ENCODE measurements around the gene H6PD.

The H6PD gene, protein sequence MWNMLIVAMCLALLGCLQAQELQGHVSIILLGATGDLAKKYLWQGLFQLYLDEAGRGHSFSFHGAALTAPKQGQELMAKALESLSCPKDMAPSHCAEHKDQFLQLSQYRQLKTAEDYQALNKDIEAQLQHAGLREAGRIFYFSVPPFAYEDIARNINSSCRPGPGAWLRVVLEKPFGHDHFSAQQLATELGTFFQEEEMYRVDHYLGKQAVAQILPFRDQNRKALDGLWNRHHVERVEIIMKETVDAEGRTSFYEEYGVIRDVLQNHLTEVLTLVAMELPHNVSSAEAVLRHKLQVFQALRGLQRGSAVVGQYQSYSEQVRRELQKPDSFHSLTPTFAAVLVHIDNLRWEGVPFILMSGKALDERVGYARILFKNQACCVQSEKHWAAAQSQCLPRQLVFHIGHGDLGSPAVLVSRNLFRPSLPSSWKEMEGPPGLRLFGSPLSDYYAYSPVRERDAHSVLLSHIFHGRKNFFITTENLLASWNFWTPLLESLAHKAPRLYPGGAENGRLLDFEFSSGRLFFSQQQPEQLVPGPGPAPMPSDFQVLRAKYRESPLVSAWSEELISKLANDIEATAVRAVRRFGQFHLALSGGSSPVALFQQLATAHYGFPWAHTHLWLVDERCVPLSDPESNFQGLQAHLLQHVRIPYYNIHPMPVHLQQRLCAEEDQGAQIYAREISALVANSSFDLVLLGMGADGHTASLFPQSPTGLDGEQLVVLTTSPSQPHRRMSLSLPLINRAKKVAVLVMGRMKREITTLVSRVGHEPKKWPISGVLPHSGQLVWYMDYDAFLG

DNA sequence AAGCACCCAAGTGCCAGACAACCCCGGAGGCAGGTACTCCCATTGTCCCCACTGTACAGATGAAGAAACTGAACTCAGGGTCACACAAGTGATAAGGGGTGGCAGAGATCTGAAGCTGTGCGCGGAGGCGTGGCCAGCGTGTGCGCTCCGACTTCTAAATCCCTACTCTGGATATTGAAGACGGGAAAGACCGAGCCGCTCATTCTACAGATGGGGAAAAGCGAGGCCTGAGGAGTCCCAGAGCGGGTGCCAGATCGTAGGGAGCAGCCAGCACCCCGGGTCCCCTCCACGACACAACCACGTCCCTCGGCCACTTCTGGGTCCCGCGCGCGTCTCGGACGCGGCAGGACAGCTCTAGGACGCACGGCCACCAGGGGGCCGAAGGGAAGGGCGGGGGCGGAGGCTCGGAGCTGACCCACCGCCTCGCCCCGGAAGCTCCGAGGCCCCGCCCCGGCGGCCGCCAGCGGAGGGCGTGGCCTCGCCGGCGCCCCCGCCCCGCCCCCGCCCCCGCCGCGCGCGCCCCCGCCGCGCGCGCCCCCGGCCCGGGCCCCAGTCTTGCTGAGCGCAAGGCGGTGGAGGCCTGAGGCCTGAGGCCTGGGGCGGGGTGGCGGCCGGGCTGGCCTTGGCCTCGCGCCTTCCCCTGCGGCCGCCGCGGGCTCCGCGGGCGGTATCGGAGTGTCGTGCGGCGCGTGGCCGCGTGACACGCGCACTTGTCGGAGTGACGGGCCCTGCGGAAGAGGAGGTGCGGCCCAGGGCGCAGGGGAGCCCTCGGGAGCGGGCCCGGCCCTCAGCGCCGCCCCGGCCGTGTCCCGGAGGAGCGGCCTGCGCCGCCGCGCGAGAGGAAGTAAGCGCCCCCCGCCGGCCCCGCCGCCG is at the start of gene H6PD:
Gene H6PD (plus strand): TSS at position 552 of the 873 bp plus-strand sequence. CDS start 10,161 bp downstream, outside the sequence.
- peak; percentile 81 for DNase-seq (ENCODE audit: low spot score)

DNA sequence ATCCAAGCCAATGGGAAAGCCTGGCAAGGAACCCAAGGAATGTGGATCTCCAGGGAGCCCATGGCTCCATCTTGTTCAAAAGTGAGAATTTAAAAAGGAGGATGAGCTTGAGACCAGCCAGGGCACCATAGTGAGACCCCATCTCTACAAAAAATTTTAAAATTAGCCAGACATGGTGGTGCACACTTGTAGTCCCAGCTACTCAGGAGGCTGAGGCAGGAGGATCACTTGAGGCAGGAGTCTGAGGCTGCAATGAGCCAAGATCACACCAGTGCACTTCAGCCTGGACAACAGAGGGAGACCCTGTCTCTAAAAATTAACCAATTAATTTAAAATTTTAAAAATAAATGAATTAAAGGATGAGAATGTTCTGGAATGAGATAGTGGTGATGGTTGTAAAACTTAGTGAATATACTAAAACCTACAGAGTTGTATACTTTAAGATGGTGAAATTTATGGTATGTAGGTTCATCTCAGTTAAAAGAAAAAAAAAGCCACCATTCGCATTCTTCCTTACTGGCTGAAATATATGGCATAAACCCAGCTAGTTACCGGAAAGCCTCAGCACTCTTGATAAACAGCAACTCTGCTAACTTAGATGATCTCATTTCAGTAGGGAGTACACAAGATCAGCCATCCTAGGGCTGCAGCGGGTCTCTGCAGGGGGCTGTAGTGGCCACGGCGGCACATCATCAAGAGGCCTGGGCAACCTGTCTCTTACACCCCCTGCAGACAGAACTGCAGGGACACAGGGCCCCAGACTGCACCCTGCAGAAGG is 48.3 kb upstream of the H6PD start:
- no peak for DNase-seq (ENCODE audit: low spot score)

DNA sequence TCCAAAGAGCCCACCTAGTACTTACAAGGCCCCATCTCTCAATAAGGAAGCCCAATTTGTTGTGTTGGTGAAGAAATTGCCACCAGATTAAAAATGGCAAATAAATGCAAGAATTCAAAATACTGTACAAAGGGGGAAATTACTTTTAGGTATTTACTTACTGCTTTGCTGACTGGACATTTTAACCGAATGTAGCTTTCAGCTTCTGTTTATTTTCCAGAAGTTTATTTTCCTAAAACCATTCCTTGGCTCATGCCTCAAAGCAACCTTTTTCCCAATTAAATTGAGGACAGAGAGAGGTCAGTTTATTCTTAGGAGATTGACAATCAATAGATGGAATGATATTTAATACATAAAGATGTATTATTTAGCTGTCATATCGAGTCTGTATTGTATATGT is 47.6 kb upstream of the H6PD start:
- DNase-seq (ENCODE audit: low spot score): no peak

DNA sequence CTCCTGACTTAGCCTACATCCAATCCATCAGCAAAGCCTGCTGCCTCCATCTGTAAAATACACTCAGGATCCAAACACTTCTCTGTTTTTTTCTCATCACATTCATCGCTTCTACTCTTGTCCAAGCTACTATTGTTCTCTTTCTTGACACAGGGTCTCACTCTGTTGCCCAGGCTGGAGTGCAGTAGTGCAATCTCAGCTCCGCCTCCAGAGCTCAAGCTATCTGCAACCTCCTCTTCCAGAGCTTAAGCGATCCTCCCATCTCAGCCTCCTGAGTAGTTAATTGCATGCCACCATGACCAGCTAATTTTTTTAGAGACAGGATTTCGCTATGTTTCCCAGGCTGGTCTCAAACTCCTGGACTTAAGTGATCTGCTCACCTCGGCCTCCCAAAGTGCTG is 44.3 kb upstream of the H6PD start:
- no peak for DNase-seq (ENCODE audit: low spot score)

DNA sequence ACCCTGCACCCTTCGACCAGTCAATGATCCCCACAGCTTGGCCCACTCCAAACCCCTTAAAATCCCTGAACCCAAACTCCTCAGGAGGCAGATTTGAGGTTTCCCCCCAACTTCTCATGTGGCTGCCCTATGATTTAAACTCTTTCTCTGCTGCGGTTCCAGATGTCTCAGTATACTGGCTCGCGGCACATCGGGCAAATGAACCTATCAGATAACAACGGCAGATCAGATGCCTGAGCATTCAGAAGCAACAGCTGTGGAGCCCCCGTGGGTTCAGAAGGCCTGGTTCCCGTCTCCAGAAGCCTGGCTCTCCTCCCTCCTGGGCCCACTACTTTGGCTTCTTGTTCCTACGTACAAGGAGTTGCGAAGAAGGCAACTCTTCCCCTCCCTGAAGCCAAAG is 43.3 kb upstream of the H6PD start:
- no peak for DNase-seq (ENCODE audit: low spot score)

DNA sequence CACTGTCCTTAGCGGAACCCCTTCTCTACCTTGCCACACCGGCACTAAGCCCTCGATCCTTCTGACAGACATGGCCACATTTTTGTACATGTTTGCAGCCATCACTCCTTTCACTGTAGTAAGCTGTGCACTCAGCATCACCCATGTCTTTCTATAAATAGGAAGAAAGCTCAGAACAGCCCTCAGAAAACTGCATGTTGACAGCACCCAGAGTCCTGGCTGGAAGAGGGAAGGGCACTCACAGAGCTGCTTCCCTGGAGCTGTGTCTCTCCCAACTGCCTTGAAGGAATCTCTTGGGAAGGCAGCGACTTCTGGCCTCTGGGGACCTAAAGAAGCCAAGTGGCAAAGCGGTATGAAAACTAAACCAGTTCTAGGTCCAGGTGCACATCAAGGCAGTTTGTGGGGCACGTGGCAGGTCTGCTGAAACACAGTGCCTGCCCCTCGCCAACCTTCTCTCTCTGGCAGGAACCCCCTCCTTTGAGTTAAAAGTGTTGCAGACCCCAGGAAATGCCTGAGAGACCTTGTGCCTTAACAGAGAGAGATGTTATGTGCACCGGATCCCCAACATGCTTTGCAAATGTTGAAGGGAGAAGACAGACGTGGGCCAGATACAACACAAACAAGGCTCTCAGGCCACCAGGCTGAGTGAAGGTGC is 41.9 kb upstream of the H6PD start:
- DNase-seq (ENCODE audit: low spot score): no peak

DNA sequence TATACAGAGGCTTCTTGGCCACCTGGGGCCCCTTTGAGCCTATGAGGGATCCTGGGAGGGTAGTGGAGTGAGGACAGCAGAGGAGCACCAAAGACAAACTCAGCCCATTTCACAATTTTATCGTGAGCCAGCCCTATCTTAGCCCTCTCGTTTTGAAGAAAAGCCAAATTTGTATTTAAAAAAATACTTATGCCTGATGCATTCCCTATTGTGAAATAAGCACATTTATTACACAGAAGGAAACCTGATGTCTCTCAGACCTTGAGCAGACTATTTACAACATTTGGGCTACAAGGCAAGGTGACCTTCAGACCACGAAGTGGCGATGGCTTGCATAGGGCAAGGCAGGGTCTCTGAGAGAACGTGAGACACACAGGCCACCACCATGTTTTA is 41.3 kb upstream of the H6PD start:
- no peak for DNase-seq (ENCODE audit: low spot score)

DNA sequence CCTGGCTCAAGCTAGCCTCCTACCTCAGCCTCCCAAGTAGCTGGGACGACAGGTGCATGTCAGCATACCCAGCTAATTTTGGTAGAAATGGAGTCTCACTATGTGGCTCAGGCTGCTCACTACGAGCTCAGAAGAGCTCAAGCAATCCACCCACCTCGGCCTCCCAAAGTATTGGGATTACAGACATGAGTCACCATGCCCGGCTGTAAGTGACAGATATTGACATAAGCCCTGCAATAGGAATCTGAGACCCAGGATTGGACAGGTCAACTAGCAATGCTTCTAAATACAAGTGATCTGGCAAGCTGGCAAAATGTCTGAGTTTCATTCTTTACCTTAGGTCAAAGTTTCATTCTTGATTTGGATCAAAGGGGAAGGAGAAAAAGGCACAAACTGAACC is 40.5 kb upstream of the H6PD start:
- DNase-seq (ENCODE audit: low spot score): no peak

DNA sequence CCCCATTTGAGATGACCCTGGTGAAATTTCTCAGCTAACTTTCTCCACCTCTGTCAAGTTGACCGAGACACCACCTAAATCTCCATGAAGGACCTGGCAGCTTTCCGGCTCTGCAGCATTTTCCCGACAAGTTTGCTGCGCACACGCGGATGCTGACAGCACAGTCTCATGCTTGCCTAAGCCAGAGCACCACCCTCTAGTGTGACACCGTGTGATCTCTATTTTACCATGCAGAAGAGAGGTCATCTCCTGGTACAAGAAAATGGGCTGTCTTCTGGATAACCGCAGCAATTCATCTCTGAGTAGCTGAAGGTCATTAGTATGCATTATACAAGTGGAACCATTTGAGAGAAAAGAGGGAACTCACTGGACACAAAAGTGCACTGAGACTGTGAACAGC is 38.9 kb upstream of the H6PD start:
- DNase-seq (ENCODE audit: low spot score): no peak

DNA sequence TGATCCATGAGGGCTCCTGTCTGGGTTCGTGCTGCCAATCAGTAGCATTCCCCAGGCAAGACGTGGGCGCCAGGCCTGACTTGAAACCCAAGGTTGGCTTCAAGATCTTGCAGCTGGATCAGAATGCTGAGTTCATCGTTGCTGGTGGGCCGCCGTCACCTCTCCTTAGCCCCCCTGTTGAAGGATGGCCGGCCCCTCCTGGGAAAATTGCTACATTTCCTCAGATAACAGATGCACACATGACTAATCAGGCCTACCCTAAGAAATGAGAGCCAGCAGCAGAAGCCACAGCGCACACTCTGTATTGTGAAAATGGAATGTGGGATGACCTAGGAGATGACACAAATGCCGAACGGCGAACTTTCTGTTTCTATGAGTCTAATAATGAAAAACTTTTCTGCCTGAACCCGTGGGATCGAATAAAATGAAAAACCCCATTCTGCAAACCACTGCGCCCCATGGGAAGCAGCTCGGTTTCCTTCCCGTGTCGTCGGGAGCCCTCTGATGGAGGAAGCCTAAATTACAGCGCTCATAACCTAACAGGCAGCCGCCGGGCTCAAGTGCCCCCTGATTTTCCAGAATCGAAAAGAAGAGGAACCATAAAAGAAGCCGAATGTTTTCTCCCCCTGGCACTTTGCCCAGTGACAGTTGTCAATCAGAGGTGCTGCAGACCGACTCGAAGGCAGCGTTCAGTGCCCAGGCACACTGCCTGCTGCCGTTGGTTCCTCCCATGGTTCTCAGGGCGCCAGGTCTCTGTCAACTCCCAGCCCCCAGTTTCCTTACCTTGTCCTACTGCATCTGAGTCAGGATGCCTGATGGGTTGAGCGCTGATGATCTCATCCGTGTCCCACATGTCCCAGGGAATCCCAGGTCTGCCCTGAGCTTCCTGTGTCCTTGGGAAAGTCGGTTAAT is 38.2 kb upstream of the H6PD start:
- DNase-seq (ENCODE audit: low spot score): peak; percentile 82

DNA sequence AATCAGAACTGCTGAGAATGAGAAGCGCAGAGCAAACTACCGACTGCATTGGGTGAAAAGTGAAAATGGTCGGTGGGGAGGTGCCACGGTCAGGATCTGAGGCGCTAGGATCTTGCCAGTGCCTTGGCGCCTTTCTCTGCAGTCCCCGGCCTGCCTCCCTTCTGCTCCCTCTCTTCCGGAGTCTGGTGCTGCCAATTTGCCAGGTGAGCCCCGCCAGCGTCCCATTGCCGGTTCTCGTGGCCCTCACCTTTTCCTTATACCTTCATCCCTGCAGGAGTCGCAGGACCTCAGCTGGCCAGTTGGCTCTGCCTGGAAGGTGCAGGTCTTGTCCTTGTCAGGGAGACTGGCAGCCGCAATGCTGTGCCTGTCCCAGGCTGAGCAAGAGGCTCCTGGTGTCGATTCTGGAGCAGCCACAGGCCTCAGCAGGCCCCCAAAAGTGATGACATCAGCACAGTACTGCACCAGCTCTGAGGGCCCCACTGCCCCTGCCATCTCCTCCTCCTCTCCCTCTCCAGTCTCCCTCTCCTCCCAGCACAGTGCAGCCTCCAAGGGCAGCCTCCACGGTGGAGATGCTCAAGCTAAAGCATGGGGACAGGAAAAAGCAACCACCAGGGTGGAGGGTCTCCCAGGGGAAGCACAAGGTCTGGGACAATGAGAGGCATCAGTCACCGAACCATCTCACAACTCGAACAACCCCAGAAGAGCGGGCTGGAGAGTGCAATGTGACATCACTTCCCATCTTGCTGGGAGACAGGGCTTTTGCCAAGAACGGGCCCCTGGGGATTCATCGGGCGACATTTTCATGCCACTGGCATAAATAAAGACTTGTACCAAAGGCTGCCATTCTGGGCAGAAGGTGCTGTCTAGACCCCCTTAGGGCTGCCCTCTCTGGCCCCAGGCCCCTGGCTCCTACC is 37.1 kb upstream of the H6PD start:
- no peak for DNase-seq (ENCODE audit: low spot score)

DNA sequence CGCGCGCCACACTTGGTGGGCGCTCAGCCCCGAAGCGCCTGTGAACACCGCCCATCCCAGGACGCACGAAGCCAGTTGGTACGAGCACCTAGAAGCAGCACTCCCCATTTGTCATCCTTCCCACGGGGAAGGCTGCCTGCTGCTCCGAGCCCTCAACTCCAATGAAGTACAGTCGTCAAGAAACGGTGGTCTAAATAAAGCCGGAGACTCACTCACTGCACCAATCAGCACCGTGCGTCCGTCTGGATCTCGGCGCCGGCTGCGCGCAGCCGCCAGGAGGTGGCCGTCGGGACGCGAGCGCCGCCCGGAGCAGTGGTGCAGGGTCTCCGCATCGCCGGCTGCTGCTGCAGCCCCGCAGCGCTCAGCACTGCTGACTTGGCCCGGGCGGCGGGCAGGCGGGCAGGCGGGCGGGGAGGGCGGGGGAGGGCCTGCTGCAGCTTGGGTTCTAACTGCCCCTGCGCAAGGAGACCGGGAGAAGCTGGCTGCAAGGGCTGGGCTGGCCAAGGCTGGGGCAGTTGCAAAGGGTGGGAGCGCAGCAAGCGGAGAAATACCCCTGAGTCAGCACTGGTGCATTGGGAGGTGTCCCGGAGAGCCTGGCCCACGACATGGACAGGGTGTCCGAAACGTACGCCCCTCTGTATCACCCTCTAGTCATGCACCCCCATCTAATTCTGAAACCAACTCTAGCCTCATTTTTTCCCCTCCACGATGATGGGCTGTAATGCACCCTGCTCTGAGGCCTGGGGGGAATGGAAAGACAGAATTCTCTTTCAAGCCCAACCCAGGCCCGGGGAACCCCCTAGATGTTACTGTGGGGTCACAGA is 35.8 kb upstream of the H6PD start:
- no peak for DNase-seq (ENCODE audit: low spot score)

DNA sequence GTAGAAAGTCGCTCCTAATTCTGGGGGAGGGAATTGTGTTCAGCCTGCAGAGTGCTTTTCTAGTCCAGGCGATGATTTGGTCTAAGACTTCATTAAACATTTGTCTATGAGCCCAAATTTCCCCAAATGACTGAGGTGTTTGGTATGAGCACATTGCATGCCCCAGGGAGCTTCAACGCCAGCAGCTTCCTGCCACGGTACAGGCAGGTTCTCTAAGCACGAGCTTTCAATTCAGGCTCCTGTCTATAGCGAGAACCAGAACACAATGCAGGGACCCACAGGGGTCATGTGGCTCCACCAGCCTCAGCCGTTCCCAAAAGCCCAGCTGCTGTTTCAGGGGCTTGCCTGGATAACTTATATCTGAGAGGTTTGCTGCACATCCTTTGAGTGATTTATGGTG is 34.1 kb upstream of the H6PD start:
- no peak for DNase-seq (ENCODE audit: low spot score)

DNA sequence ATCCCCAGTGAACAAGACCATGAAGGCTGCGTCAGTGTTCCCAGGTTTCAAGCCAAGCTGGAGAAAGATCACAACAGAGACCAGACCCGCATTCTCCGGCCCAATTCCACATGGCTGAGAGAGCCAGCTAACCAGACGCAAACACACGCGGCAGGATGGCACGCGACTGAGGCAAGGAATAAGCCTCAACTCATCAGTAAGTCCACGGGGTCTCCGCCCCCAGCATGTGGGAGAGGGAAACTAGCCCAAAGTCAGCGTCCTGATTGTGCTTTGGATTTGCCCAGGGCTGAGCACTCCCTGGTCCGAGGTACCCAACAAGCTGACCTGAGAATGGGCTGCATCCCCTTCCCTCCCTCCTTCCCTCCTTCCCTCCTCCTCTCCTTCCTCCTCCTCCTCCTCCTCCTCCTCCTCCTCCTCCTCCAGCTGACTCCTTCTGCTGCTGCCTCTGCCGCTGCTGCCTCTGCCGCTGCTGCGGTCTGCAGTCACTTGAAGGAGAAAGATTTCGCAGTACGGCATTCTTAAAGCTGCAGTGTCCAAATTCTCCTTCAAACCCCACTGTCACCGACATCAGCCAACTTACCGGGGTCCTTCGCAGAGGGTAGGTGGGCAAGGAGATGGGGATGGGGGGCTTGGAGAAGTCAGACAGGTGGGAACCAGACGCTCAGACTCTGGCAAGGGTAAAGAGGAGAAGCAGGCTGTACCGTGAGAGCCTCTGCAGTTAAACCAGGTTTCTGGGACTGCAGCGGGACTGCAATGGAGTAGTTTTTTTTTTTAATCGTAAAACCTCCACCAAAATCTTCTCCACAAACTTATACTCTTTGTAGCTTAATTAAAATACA is 33.0 kb upstream of the H6PD start:
- no peak for DNase-seq (ENCODE audit: low spot score)

DNA sequence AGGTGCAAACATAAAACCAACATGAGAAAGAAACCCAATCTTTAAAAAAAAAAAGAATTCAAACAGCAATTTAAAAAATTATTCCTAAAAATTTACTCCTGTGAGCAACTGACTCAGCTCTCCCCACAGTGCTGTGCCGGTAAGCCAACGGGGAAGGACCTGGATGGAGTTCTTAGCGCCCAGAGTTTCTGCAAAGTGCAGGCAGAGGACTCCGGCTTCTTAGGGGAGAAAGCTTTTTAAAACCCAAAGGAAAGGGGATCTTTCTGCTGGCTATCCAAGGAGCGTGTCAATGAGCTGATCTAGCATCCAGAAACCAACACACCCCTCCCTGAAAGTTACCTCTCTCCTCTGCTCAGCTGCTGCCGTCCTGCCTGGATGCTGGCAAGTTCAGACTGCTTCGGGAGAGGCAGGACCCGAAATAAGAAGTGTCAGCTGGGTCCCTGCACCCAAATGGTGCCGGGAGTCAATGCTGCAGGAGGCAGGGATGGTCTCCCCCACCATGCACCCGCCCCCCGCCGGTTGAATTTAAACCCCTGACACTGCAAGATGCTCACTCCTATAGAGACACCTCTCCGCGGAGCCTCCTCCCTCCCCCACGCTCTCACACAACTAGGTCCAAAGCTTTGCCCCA is 32.2 kb upstream of the H6PD start:
- DNase-seq (ENCODE audit: low spot score): no peak

DNA sequence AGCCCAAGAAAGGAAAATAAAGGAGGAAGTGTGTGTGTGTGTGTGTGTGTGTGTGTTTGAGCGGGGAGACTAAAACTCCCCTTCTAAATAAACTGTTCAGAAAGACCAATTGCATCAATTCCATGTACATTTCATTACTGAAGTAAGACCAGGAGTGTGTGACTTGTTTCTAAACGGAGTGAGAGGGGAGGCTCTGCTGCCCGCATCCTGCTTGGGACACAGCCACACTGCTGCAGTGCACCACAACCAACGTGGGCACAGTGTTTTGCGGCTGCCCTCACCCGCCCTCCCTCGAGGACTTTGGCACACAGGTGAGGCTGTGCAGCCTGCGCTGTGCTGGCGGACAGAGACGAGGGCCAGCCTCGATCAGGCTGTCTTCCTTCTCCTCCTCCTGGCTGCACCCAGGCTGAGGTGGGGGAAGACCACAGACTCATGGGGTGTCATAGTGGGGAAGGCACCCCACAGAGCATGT is 31.0 kb upstream of the H6PD start:
- DNase-seq (ENCODE audit: low spot score): no peak
